Measurements from ENCODE around the gene LAMA3.

- TF ChIP-seq CTCF (conservative IDR thresholded peaks at IDR 0.05; ENCODE audit: low read depth in 2 of 2) (no peak), POLR2AphosphoS5 (IDR thresholded peaks at IDR 0.05; ENCODE audit: low read depth) (no peak), REST (IDR thresholded peaks at IDR 0.05; ENCODE audit: unreplicated experiment) (no peak), NANOG (IDR thresholded peaks at IDR 0.05; ENCODE audit: borderline replicate concordance) (no peak), EZH2 (IDR thresholded peaks at IDR 0.05; ENCODE audit: low read depth, unreplicated experiment) (no peak)
Observed at GRCh38 chr18:23825978-23826405, 136.7 kb downstream of the LAMA3 start.
